ENCODE measurements around the gene SLC25A45.

The SLC25A45 gene

GRCh38 chr11:65404210-65404609 is 21.8 kb upstream of the SLC25A45 start:
- peaks cover 33% of the 10 kb centered on the region for H3K36me3 ChIP-seq (ENCODE audit: insufficient read depth, low read length)
- H2AFZ ChIP-seq (ENCODE audit: low read depth, low read length), result no peak overlapping the region
- no peaks in the 10 kb centered on the region for H3K27me3 ChIP-seq (ENCODE audit: insufficient read depth, low read length)
- H3K4me1 ChIP-seq (ENCODE audit: insufficient read depth, low read length), result no peaks in the 10 kb centered on the region
- no peak overlapping the region for H3K4me3 ChIP-seq (ENCODE audit: low read length)
- no peaks in the 10 kb centered on the region for H3K9me3 ChIP-seq (ENCODE audit: low read length)

- Histone ChIP-seq H3K36me3 (ENCODE audit: insufficient read depth, low read length) (peaks cover 33% of the 10 kb centered on the region), H3K4me3 (ENCODE audit: low read length) (no peak overlapping the region), H3K27me3 (ENCODE audit: insufficient read depth, low read length) (no peaks in the 10 kb centered on the region), H2AFZ (ENCODE audit: low read depth, low read length) (no peak overlapping the region), H3K9me3 (ENCODE audit: low read length) (no peaks in the 10 kb centered on the region), H3K4me1 (ENCODE audit: insufficient read depth, low read length) (no peaks in the 10 kb centered on the region)
Observed at GRCh38 chr11:65403607-65404121, 21.2 kb upstream of the SLC25A45 start.

- Histone ChIP-seq H3K4me1 (ENCODE audit: insufficient read depth, low read length) (no peaks in the 10 kb centered on the region), H2AFZ (ENCODE audit: low read depth, low read length) (no peak overlapping the region), H3K27me3 (ENCODE audit: insufficient read depth, low read length) (no peaks in the 10 kb centered on the region), H3K9me3 (ENCODE audit: low read length) (no peaks in the 10 kb centered on the region), H3K4me3 (ENCODE audit: low read length) (no peak overlapping the region), H3K36me3 (ENCODE audit: insufficient read depth, low read length) (peaks cover 36% of the 10 kb centered on the region)
Observed at GRCh38 chr11:65402790-65403189, 20.3 kb upstream of the SLC25A45 start.

GRCh38 chr11:65401803-65402248 is 19.4 kb upstream of the SLC25A45 start:
- no peaks in the 10 kb centered on the region for H3K4me1 ChIP-seq (ENCODE audit: insufficient read depth, low read length)

GRCh38 chr11:65401073-65401802 is 18.8 kb upstream of the SLC25A45 start:
- Histone ChIP-seq H2AFZ (ENCODE audit: low read depth, low read length) (no peak overlapping the region), H3K4me1 (ENCODE audit: insufficient read depth, low read length) (no peaks in the 10 kb centered on the region), H3K4me3 (ENCODE audit: low read length) (no peak overlapping the region), H3K9me3 (ENCODE audit: low read length) (no peaks in the 10 kb centered on the region), H3K27me3 (ENCODE audit: insufficient read depth, low read length) (no peaks in the 10 kb centered on the region), H3K36me3 (ENCODE audit: insufficient read depth, low read length) (peaks cover 39% of the 10 kb centered on the region)

More at GRCh38 chr11:65401803-65402248, 19.4 kb upstream of the SLC25A45 start:
- no peak overlapping the region for H3K4me3 ChIP-seq (ENCODE audit: low read length)
- H3K9me3 ChIP-seq (ENCODE audit: low read length), result no peaks in the 10 kb centered on the region
- peaks cover 38% of the 10 kb centered on the region for H3K36me3 ChIP-seq (ENCODE audit: insufficient read depth, low read length)
- H3K27me3 ChIP-seq (ENCODE audit: insufficient read depth, low read length), result no peaks in the 10 kb centered on the region
- no peak overlapping the region for H2AFZ ChIP-seq (ENCODE audit: low read depth, low read length)

- no peaks in the 10 kb centered on the region for H3K4me1 ChIP-seq (ENCODE audit: insufficient read depth, low read length)
- no peaks in the 10 kb centered on the region for H3K27me3 ChIP-seq (ENCODE audit: insufficient read depth, low read length)
- H3K4me3 ChIP-seq (ENCODE audit: low read length), result no peak overlapping the region
- H3K9me3 ChIP-seq (ENCODE audit: low read length), result no peaks in the 10 kb centered on the region
- peaks cover 37% of the 10 kb centered on the region for H3K36me3 ChIP-seq (ENCODE audit: insufficient read depth, low read length)
- H2AFZ ChIP-seq (ENCODE audit: low read depth, low read length), result no peak overlapping the region
Observed at GRCh38 chr11:65400307-65401072, 18.0 kb upstream of the SLC25A45 start.

- no peaks in the 10 kb centered on the region for H3K4me1 ChIP-seq (ENCODE audit: insufficient read depth, low read length)
- H3K36me3 ChIP-seq (ENCODE audit: insufficient read depth, low read length), result peaks cover 35% of the 10 kb centered on the region
- H2AFZ ChIP-seq (ENCODE audit: low read depth, low read length), result no peak overlapping the region
- H3K4me3 ChIP-seq (ENCODE audit: low read length), result no peak overlapping the region
- no peaks in the 10 kb centered on the region for H3K27me3 ChIP-seq (ENCODE audit: insufficient read depth, low read length)
- H3K9me3 ChIP-seq (ENCODE audit: low read length), result no peaks in the 10 kb centered on the region
Observed at GRCh38 chr11:65399845-65400244, 17.4 kb upstream of the SLC25A45 start.

GRCh38 chr11:65399249-65399648 is 16.8 kb upstream of the SLC25A45 start:
- H3K4me3 ChIP-seq (ENCODE audit: low read length), result no peak overlapping the region
- no peaks in the 10 kb centered on the region for H3K4me1 ChIP-seq (ENCODE audit: insufficient read depth, low read length)
- H3K36me3 ChIP-seq (ENCODE audit: insufficient read depth, low read length), result peaks cover 34% of the 10 kb centered on the region
- no peaks in the 10 kb centered on the region for H3K27me3 ChIP-seq (ENCODE audit: insufficient read depth, low read length)
- no peaks in the 10 kb centered on the region for H3K9me3 ChIP-seq (ENCODE audit: low read length)
- H2AFZ ChIP-seq (ENCODE audit: low read depth, low read length), result no peak overlapping the region

- Histone ChIP-seq H3K4me1 (ENCODE audit: insufficient read depth, low read length) (no peaks in the 10 kb centered on the region), H2AFZ (ENCODE audit: low read depth, low read length) (no peak overlapping the region), H3K9me3 (ENCODE audit: low read length) (no peaks in the 10 kb centered on the region), H3K27me3 (ENCODE audit: insufficient read depth, low read length) (no peaks in the 10 kb centered on the region), H3K36me3 (ENCODE audit: insufficient read depth, low read length) (peaks cover 36% of the 10 kb centered on the region), H3K4me3 (ENCODE audit: low read length) (no peak overlapping the region)
Observed at GRCh38 chr11:65398362-65398910, 16.0 kb upstream of the SLC25A45 start.

- H3K4me3 ChIP-seq (ENCODE audit: low read length), result no peak overlapping the region
- no peaks in the 10 kb centered on the region for H3K9me3 ChIP-seq (ENCODE audit: low read length)
- no peaks in the 10 kb centered on the region for H3K27me3 ChIP-seq (ENCODE audit: insufficient read depth, low read length)
- H3K4me1 ChIP-seq (ENCODE audit: insufficient read depth, low read length), result no peaks in the 10 kb centered on the region
- peaks cover 36% of the 10 kb centered on the region for H3K36me3 ChIP-seq (ENCODE audit: insufficient read depth, low read length)
- H2AFZ ChIP-seq (ENCODE audit: low read depth, low read length), result no peak overlapping the region
Observed at GRCh38 chr11:65396769-65397745, 14.6 kb upstream of the SLC25A45 start.

- Histone ChIP-seq H3K27me3 (ENCODE audit: insufficient read depth, low read length) (no peaks in the 10 kb centered on the region), H3K4me3 (ENCODE audit: low read length) (no peak overlapping the region), H3K36me3 (ENCODE audit: insufficient read depth, low read length) (peaks cover 36% of the 10 kb centered on the region), H3K9me3 (ENCODE audit: low read length) (no peaks in the 10 kb centered on the region), H2AFZ (ENCODE audit: low read depth, low read length) (no peak overlapping the region), H3K4me1 (ENCODE audit: insufficient read depth, low read length) (no peaks in the 10 kb centered on the region)
Observed at GRCh38 chr11:65395961-65396530, 13.6 kb upstream of the SLC25A45 start.

GRCh38 chr11:65394125-65394536 is 11.7 kb upstream of the SLC25A45 start:
- H3K27me3 ChIP-seq (ENCODE audit: insufficient read depth, low read length), result no peaks in the 10 kb centered on the region
- peaks cover 23% of the 10 kb centered on the region for H3K36me3 ChIP-seq (ENCODE audit: insufficient read depth, low read length)
- H3K4me3 ChIP-seq (ENCODE audit: low read length), result no peak overlapping the region
- no peaks in the 10 kb centered on the region for H3K9me3 ChIP-seq (ENCODE audit: low read length)
- no peak overlapping the region for H2AFZ ChIP-seq (ENCODE audit: low read depth, low read length)
- H3K4me1 ChIP-seq (ENCODE audit: insufficient read depth, low read length), result peaks cover 5% of the 10 kb centered on the region

Measured in neuron (in vitro differentiated cells).